GM19395 (cell line): ENCODE measurements around the gene COL23A1.
"Not testable (repeated sequence)": the region's sequence is repeated elsewhere in the genome, so short reads cannot be mapped to it uniquely, and the experiment has no call there.

ENCODE experiments used
- ATAC-seq: cut with Tn5 transposase; IDR thresholded peaks from one replicate; pipeline ENCODE4 v1.9.1; 2021; ENCODE audit warnings: mild to moderate bottlenecking, moderate library complexity; ENCODE audit not compliant: unreplicated experiment

Gene COL23A1

DNA sequence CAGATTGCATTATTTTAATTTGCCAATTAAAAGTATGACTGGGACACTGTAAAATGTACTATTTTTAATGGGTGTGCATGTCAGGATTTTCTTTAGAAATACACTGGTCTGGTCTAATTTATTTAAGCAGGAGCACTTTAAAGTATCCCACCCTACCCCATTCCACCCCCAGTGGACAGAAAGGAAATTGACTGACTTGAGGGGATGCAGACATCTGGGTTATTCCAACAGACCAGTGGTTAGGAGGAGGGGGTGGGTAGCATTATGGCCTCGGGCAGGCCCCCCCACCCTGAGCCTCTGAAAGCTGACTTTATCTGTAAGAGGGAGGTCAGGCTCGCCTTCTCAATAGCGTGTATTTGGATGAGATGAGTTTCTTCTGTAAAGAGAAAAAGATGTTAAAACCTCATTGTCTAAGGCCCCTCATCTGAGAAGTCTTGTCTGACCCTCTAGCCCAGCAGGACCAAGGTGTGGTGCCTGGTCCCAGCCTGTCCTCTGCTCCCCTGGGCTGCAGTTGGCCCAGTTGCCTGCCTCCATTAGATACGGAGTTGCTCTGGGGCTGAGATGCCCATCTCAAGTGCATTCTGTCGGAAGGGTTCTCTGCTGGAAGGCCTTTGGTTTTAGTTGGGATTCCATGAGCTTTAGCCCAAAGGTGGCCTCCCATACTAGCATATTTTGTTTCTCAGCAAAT is 381.5 kb downstream of the COL23A1 start:
- ATAC-seq: no peak

DNA sequence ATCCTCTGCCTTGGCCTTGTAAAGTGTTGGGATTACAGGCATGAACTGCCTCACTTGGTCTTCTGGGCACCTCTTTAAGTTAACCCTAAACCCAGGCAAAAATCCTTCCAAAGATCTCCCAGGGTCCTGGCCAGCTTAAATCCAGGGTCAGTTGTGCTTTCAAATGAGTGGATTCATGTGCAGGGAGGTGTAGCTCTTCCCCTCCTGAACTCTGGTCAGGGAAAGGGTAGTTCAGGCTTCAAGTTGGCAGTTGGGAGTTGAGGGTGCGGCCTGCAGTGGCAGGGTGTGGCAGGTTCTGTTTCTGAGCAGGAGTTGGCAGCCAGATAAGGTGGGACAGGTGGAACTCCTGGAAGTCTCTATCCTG is 382.3 kb downstream of the COL23A1 start:
- ATAC-seq: no peak

DNA sequence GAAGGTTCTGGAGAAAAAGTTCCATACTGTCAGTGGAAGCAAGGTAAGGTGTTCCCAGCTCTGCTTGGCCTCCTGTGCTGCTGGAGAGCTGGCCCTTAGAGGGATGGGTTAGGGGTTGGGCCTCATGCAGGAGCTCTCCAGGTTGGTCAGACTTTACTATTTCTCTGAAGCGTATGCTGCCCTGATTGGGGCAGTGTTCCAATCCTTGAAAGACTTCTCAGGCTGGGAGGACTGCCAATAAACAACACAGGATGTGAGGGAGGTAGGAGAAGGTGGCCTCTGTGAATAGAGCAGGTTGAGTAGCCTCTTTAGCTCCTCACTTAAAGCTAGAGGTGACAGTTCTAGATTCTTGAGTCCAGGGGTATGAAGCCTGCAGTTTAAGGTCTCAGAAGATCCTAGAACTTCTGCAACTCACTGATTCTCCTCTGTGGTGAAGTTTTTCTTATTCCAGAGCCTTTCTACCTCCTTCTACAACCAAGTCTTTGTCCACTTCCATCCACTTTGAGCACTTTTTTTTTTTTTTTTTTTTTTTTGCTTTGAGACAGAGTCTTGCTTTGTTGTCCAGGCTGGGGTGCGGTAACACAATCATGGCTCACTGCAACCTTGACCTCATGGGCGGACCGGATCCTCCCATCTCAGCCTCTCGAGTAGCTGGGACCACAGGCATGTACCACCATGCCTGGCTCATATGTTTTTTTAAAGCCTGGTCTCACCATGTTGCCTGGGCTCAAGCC is 382.8 kb downstream of the COL23A1 start:
- ATAC-seq: no peak

DNA sequence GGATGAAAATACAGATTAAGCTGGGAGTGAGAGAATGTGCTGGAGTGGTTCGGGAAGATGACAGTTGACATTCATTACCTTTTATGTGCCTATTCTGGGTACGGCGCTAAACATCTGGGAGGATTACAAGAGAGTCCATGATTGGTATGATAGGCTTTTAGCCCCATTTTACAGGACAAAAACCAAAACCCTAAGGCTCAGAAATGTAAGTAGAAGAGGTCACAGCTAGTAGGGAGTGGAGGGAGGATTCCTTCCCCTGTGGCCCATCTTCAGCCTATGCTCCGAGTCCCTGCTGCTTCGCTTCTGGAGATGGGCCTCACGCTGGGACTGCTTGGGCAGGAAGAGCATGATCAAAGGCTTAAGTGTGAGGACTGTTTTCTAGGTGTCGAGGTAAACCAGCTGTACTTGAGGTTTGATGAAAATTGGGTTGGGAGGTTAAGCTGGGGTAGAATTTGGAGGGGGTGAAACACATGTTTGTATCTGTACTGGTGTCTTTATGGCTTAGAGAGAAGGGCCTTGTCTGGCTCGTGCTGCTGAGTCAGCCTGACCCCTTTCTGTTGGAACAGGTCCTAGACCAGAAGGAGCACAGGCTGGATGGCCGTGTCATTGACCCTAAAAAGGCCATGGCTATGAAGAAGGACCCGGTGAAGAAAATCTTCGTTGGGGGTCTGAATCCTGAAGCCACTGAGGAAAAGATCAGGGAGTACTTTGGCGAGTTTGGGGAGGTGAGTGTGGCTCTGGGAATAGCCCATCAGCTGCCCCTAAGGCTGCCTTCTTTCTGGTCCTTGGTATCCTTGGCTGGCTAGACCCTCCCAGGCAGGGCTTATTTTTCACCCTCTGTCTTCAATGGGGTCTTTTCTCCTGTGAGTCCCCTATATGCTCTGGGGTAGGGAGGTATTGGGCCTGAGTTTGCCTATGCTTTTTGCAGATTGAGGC is 383.8 kb downstream of the COL23A1 start:
- ATAC-seq: no peak

DNA sequence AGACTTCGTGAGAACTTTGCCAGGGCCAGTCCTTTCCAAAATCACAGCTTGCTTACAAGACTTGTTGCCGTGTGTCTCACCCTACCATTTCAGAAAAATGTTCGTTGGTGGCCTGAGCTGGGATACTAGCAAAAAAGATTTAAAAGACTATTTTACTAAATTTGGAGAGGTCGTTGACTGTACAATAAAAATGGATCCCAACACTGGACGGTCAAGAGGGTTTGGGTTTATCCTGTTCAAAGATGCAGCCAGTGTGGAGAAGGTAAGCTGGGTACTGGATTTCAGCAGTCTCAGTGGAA is 384.5 kb downstream of the COL23A1 start:
- no peak for ATAC-seq

DNA sequence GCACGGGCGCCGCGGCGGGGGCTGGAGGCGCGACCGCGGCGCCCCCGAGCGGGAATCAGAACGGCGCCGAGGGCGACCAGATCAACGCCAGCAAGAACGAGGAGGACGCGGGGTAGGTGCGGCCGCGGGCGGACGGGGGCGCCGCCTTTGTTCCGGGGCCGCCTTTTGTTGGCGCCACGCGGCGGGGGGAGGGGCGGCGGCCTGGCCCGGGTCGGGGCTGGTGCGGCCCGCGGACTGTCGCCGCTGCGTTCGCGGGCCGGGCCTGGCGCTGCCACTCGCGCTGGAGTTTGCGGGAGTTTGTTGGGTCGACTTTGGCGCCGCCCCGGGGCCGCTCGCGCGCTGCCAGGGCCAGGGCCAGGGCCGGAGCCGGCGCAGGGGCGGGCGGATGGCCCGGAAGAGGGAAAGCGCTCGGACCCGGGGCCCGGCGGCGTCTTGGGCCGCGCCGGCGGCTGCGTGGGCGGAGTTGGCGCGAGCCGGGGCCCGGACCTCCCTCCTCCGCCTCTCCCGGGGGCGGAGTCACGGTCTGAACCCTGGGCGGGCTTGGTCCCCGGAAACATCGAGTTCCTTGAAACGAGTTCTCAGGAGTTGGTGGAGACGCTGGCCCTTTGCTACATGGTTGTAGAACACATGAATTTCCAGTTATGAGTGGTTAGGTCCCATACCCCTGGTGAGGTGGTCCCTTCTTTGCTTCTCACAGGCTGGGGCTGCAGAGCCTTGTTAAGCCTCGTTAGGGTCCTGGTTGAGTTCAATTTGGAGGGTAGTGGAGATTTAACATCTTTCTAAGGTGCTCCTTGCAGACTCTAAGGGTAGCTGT is 385.1 kb downstream of the COL23A1 start:
- ATAC-seq: peak; percentile 60

DNA sequence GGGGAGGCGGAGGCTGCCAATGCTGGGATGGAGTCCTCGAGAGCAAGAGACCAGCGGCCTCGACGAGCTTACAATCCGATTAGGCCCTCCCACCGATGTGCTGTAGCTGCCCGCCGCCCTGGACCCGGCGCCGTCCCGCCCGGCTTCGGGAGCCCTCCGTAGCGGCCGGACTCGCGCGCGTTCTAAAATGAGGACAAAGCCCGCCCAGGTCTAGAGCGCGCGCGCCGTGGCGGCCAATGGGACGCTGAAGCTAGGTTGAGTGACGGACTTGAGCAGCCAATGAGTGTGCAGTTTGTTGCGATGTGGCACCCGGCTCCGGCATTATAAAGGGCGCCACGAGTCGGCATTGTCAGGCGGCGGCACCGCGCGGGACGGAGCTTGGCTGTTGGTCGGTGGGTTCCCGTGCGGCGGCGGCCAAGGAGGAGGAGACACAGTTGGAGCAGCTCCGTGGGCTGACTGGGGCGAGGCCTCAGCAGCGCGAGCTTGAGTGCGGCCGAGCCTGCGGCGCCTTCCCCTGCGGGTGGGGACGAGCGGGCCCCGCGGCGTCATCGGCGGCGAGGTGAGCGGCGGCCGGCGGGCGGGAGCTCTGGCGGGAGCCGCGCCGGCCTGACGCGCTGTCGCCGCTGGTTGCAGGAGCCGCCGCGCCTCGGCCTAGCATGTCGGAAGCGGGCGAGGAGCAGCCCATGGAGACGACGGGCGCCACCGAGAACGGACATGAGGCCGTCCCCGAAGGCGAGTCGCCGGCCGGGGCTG is 385.8 kb downstream of the COL23A1 start, which contains the start of gene HNRNPAB:
Gene HNRNPAB (plus strand): TSS at position 352 of the 753 bp plus-strand sequence. CDS start 305 bp downstream, at position 657.
- ATAC-seq: peak; percentile 90

DNA sequence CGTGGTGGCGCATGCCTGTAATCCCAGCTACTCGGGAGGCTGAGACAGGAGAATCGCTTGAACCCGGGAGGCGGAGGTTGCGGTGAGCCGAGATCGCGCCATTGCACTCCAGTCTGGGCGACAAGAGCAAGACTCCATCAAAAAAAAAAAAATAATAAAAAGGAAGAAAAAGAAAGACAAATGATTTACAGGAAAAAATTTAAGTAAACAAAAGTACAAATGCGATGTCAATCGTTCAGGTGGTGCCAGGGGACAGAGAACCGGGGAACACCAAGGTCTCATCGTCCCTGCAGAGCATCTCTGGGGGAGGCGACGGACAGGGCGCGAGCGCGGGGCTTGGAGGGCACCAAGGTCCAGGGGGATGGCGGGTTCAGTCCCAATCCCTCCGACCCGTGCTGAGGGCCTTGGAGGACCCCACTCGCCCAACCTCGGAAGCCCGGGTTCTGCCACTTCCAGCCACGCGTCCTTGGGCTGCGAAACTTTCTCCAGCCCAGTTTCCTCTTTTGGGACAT is 386.5 kb downstream of the COL23A1 start:
- ATAC-seq: peak; percentile 2

DNA sequence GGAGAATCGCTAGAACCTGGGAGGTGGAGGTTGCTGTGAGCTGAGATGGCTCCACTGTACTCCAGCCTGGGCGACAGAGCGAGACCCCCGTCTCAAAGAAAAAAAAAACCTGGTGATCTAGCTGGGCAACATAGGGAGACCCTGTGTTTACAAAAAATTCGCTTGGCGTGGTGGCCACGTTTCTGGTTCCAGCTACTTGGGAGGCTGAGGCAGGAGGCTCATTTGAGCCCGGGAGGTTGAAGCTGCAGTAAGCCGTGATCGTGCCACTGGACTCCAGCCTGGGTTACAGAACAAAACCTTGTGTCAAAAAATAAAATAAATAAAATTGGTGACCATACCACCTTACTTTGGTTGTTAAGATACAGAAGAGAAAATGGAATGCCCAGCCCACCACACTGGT is 387.7 kb downstream of the COL23A1 start:
- no peak for ATAC-seq

DNA sequence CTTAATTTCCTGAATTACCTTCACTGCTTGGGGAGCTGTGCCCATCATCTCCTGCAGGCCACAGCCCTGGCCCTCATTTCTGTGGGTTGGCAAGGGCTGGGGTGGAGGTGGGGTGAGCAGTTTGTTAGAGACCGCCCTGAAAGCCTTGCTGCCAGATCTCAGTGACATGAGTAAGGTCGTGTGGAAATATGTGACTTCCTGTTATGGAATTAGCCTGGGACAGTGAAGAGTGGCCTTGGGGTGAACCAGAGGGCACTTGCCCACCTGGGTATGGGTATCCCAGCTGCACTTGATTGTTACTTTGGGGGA is 388.3 kb downstream of the COL23A1 start:
- no peak for ATAC-seq

DNA sequence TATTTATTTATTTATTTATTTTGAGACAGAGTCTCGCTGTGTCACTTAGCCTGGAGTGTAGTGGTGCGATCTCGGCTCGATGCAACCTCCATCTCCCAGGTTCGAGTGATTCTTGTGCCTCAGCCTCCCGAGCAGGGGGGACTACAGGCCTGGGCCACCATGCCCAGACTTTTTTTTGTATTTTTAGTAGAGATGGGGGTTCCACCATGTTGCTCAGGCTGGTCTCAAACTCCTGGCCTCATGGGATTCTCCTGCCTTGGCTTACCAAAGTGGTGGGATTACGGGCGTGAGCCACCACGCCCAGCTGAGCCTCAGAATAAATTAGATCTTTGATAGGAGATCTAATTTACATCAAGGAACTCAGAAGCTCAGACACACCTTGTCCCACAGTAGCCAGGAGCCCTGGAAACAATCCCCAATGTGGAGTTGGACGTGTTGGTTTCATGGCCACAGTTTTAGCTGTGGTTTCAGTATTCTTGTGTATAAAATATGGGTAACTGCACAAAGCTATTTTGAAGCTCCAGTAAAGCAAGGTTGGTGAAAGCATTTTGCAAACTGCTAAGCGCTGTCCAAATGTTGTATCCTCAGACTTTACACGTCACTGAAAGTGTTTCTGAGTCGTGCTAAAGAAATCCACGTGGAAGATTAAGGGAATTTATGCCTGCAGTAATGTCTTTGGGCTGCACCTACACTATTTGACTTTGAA is 388.8 kb downstream of the COL23A1 start:
- ATAC-seq: no peak

DNA sequence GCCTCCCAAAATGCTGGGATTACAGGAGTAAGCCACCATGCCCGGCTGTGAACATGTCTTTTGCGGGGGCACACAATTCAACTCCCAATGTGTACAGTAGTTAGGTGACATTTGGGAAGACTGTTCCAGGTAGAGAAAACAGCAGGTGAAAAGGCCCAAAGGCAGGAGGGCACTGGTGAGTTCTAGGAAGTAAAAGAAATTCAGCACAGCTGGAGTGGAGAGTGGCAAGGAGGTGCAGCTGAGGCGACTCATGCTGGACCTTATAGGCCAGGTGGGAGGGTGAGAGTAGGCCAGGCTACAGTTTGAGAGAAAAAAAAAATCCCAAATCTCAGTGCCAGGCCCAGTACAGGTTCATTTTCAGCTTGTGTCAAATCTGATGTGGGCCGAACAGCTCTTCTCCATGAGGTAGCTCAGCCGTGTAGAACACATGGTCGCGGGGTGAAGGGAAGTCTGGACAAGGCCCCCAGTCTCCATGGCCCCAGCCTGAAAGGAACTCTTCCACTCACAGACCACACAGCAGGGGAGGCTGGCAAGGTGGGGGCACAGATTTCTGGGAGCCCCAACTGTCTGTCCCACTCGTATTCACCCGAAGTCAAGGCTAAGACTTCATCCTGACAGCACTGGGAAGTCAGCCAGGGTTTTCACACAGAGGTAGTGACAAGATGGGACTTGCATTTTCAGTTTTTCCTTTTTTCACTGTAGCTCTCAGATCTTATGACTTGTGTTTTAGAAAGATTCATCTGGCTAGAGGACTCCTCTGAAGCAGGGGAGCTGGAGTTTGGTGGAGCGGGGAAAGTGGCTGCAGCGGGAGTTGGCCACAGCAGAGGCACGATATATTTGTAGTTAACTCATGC is 390.4 kb downstream of the COL23A1 start:
- ATAC-seq: no peak

DNA sequence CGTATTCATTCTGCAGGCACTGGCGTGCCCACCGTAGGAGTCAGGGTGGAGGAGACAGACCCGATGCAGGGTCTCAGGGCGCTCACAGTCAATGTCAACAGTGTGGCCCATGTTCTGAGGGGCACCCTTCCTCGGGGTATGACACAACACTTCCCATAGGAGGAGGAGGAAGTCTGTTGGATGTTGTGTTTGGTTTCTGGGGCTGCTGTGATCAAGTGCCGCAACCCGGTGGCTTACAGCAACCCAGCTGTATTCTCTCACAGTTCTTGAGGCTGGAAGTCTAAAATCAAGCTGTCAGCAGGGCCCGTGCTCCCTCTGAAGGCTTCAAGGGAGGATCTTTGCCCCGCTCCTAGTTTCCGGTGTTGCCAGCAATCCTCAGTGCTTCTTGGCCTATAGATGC is 391.5 kb downstream of the COL23A1 start:
- ATAC-seq: no peak

DNA sequence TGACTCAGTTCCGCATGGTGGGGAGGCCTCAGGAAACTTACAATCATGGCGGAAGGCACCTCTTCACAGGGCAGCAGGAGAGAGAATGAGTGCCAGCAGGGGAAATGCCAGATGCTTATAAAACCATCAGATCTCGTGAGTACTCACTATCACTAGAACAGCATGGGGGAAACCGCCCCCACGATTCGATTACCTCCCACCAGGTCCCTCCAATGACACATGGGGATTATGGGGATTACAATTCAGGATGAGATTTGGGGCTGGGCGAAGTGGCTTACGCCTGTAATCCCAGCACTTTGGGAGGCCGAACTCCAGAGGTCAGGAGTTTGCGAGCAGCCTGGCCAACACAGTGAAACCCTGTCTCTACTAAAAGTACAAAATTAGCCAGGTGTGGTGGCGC is 392.0 kb downstream of the COL23A1 start:
- not testable (repeated sequence) for ATAC-seq

DNA sequence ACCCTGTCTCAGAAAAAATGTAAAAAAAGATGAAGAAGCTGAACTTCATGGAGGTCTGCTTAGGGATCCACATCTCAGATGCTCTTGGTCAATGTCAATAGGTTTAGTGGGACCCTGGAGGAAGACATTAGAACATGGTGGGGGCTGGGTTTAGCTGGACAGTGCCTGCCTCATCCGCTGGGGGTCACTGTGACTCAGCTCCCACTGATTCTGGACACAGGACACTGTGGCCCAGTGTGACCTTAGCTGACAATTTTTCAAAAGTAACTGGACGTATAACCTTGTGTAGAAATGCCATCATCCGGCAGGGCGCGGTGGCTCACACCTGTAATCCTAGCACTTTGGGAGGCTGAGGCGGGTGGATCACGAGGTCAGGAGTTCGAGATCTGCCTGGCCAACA is 393.2 kb downstream of the COL23A1 start:
- no peak for ATAC-seq

DNA sequence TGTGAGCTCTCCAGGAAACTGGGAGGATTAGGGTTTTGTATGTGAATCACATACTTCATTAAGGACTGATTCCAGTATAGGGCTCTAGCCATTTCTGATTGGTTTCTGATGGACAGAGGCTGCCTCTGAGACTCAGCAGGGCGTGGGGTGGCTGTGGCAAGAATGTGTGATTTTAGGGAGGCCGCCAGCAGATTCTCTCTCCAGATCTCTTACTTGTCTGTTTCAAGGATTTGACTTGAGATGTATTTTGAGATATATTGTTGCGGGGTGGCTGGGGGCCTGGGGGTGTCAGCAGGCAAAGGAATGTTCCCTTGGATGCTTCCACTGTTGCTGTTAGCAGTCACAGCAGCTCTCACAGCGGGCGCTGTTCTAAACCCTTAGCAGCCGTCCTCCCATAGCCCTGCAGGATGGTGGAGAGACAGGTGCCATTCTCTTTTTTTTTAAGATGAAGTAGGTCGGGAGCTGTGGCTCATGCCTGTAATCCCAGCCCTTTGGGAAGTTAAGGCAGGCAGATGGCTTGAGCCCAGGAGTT is 393.8 kb downstream of the COL23A1 start:
- ATAC-seq: no peak

DNA sequence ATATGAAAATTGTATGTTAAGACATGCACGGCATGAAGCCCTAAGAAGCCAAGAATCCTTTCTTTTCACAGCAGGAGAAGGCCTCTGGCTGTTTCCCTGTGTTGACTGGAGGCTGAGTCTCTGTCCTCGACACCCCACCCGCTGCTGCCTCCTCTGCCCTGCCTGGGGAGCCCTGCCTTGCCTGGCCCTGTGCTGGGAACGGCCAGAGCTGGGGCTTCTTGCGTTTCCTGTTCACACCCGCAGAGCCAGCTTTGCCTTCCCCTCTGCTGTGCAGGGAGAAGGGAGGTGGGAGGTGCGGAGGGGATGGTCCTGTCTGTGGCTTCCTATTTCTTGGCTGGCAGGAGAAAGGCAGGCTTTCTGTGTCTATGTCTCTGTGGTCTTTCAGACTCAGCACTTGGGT is 396.2 kb downstream of the COL23A1 start:
- no peak for ATAC-seq

DNA sequence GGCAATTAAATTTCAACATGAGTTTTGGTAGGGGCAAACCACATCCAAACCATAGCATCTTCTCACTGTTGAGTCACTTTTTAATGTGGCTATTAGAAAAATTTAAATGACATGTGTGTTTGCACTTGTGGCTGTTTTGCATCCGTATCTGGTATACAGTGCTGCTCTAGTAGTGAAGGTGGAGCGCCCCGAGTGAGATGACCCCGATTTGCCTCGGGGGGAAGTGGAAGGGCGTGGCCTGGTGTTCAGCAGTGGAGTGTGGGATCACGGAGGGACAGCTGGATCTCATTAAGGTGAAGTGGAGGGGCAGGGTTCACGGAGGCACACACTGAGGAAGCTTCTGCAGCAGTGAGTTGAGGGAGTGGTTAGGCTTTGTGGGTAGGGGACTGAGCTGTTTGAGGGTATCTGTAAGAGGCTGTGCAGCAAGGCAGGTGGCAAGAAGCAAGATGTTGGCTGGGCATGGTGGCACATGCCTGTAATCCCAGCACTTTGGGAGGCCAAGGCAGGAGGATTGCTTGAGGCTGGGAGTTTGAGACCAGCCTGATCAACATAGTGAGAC is 396.9 kb downstream of the COL23A1 start:
- ATAC-seq: no peak
